A673 (cell line): ENCODE results near the gene ADAMTSL2. TPM values are rescaled to one million over a fixed set of nuclear protein-coding genes. Genes with fewer than 3 reads are reported as not detected.

Experiments
- BruUV-seq: library from RNA; stranded (reverse); fragments of 400-500 nt; replicated peaks from 2 replicates; lab custom pipeline; 2021; lab: Mats Ljungman, UMichigan
- CTCF ChIA-PET: fragments of 300-600 bp; sonication (Branson Sonifier 250); formaldehyde crosslinking; loops from one replicate; lab custom pipeline; 2022; ENCODE audit warnings: antibody characterized with exemption; lab: Charles Lee
- POLR2A ChIA-PET: fragments of 300-600 bp; sonication (Branson Sonifier 250); formaldehyde crosslinking; loops from one replicate; lab custom pipeline; 2022; ENCODE audit warnings: antibody characterized with exemption; ENCODE audit not compliant: low non-redundant PET; lab: Charles Lee
- DNase-seq: peaks from one replicate; pipeline ENCODE4 v3.0.0-alpha.2; 2015; ENCODE audit warnings: low spot score
- H3K27ac ChIP-seq: fragments of 200-600 bp; sonication (generic); 2 replicates; pipeline ENCODE4 v1.5.1; 2016; ENCODE audit warnings: mixed run types, low read depth, mild to moderate bottlenecking, mixed read lengths, antibody characterized with exemption, low read length; ENCODE audit not compliant: poor library complexity, severe bottlenecking
- H3K27me3 ChIP-seq: fragments of 200-600 bp; sonication (generic); replicated peaks from 2 replicates; pipeline ENCODE4 v1.6.1; 2017; ENCODE audit warnings: mixed run types, low read depth, mild to moderate bottlenecking, mixed read lengths, antibody characterized with exemption, low read length; ENCODE audit not compliant: insufficient read depth, poor library complexity
- H3K36me3 ChIP-seq: fragments of 200-600 bp; sonication (generic); 2 replicates; pipeline ENCODE4 v1.6.1; 2016; ENCODE audit warnings: mixed run types, mild to moderate bottlenecking, mixed read lengths, antibody characterized with exemption, low read length; ENCODE audit not compliant: insufficient read depth, poor library complexity, severe bottlenecking
- H3K4me1 ChIP-seq: fragments of 200-600 bp; sonication (generic); 2 replicates; pipeline ENCODE4 v1.6.1; 2017; ENCODE audit warnings: mixed run types, mild to moderate bottlenecking, mixed read lengths, antibody characterized with exemption, low read length; ENCODE audit not compliant: insufficient read depth, poor library complexity, severe bottlenecking
- H3K4me3 ChIP-seq: fragments of 200-600 bp; sonication (generic); 2 replicates; pipeline ENCODE4 v1.5.1; 2016; ENCODE audit warnings: low read depth, mixed run types, mild to moderate bottlenecking, mixed read lengths, low read length; ENCODE audit not compliant: poor library complexity, severe bottlenecking
- H3K9me3 ChIP-seq: fragments of 200-600 bp; sonication (generic); 2 replicates; pipeline ENCODE4 v1.6.1; 2016; ENCODE audit warnings: mixed run types, low read depth, mild to moderate bottlenecking, mixed read lengths, antibody characterized with exemption, low read length; ENCODE audit not compliant: poor library complexity, severe bottlenecking
- CTCF ChIP-seq: fragments of 300-800, 200-600 bp; sonication (generic); conservative IDR thresholded peaks from 2 replicates; pipeline ENCODE4 v1.5.1; 2017; ENCODE audit warnings: low read depth, mild to moderate bottlenecking, antibody characterized with exemption, low read length, moderate library complexity, mixed read lengths
- EZH2 ChIP-seq: fragments of 200-600 bp; sonication (generic); IDR thresholded peaks from 2 replicates; pipeline ENCODE4 v1.6.1; 2017; ENCODE audit warnings: borderline replicate concordance, low read depth, mild to moderate bottlenecking, mixed read lengths, antibody characterized with exemption, low read length; ENCODE audit not compliant: poor library complexity, severe bottlenecking
- intact Hi-C: fragments of 100-400 bp; cut with micrococcal nuclease; formaldehyde crosslinking; loops from one replicate; pipeline ENCODE4 v1.10.0; 2022; ENCODE audit not compliant: unreplicated experiment
- total RNA-seq: library from RNA; stranded (reverse); gene quantifications from 2 replicates; pipeline ENCODE4 v1.2.3, GENCODE V29; 2021

Gene ADAMTSL2
- total RNA-seq, 1 experiment from 2014 or later = 0.06 TPM

- BruUV-seq = no TSS peak
- no peaks in the 10 kb centered on the region for H3K9me3 ChIP-seq
- peaks cover 5% of the 10 kb centered on the region for H3K4me1 ChIP-seq
- H3K4me3 ChIP-seq = no peak overlapping the region
- H3K27ac ChIP-seq = no peak overlapping the region
- H3K36me3 ChIP-seq = no peaks in the 10 kb centered on the region
- TF ChIP-seq CTCF (no peak), EZH2 (no peak)
- intact Hi-C loops = no loop called here
- POLR2A ChIA-PET = no interaction called here
- no peak for DNase-seq
- CTCF ChIA-PET = no interaction called here
- H3K27me3 ChIP-seq = no peaks in the 10 kb centered on the region
These were observed 1.6 kb downstream of the ADAMTSL2 start for GRCh38 chr9:133536080-133536479.

- Histone ChIP-seq H3K4me3 (no peak overlapping the region), H3K9me3 (no peaks in the 10 kb centered on the region), H3K27me3 (no peaks in the 10 kb centered on the region), H3K36me3 (no peaks in the 10 kb centered on the region), H3K27ac (no peak overlapping the region), H3K4me1 (peaks cover 5% of the 10 kb centered on the region)
- POLR2A ChIA-PET = no interaction called here
- CTCF ChIA-PET = no interaction called here
- TF ChIP-seq CTCF (no peak), EZH2 (no peak)
- BruUV-seq = no TSS peak
- intact Hi-C loops = no loop called here
- no peak for DNase-seq
These were observed 2.0 kb downstream of the ADAMTSL2 start for GRCh38 chr9:133536536-133536935.

GRCh38 chr9:133537257-133537656, 2.8 kb downstream of the ADAMTSL2 start:
- no peaks in the 10 kb centered on the region for H3K27me3 ChIP-seq
- ChIA-PET CTCF (no interaction called here), POLR2A (no interaction called here)
- peaks cover 5% of the 10 kb centered on the region for H3K4me1 ChIP-seq
- H3K36me3 ChIP-seq = no peaks in the 10 kb centered on the region
- intact Hi-C loops = no loop called here
- no peak overlapping the region for H3K4me3 ChIP-seq
- no peak overlapping the region for H3K27ac ChIP-seq
- no peak for DNase-seq
- no peaks in the 10 kb centered on the region for H3K9me3 ChIP-seq
- TF ChIP-seq EZH2 = no peak
- TF ChIP-seq CTCF = no peak
- no TSS peak for BruUV-seq
